Stimulated activated CD8-positive, alpha-beta memory T cell treated with anti-CD3 and anti-CD28 coated beads, Interleukin-4, amount 100 ng/mL, for 4 hours (primary cell): ENCODE measurements around the gene MGA.
A peak's percentile ranks its signal among the peaks of the same experiment; 100 is the strongest.

Experiments used
- DNase-seq, 2 donors: peaks; one replicate each; pipeline ENCODE4 v3.0.0-alpha.2; 2020; ENCODE audit warnings: low read depth in 2 of 2, low spot score in 1 of 2

The MGA gene

DNA sequence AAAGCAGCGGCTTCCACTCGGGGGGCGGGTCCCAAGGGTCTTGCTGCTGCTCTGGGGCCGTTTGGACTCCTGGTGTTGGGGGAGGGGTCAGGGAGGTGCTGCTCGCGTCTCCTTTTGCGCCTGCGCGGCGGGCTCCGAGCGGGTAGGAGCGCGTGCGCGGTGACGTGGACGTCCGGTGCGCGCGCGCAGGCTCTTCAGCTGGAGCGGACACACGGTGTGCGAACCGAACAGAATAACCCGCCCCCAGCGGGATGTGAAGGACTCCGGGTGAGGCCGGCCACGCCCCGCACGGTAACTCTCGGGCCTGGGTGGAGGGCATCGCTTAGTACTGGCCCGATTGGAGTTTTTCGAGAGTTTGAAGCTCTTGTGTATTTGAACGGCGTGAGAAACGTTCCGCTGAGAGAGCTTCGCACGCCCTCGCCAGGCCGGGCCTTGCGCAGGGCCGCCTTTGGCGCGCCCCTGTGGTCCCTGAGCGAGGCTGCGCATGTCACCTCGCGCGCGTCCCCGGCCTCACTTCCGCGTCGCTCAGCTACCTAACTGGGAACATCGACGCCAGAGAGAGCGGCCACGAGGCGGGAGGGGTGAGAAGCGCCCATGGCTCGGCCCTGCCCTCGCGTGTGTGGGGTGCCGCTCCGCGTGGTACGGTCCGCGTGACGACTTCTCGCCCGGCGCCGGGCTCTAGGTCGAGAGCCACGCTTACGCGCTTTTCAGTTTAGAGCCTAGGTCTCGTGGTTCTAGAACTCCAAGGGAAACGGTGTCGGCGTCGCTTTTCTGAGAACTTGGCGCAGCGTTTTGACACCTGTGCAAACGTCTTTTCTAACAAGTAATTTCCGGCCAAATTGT, at the start of gene MGA:
MGA (plus strand) TSS at position 171 of the 843 bp plus-strand sequence.
- DNase-seq: peak; percentile 80 to 82

DNA sequence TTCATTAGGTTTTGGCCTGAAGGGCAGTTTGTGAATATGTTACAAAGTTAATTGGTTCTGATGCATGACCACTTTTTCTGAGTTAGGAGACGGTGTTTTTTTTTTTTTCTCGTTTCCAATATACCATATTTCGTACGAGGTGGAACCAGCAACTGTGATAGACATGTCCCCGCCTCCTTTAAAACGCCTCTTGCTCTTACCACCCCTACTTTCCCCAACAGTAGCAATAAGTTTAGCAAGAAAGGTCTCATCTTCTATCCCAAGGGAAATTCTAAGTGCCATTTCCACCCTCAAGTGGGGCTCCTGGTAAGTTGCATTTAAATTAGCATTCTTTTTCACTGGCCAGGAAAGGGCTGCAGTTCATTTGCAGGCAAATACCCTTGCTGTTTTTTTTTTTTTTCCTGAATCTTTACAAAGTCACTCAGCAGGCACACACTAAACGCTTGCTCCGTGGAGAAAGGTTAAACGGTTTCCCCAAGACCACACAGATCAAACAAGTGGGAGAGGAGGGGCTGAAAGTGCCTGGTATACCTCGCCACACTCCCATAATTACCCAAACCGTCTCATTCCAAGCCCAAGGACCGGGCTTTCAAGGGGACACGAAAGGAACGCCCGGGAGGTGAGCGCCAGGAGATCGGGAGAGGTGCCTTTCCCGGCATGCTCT, 39.5 kb upstream of the MGA start:
- DNase-seq: no peak

DNA sequence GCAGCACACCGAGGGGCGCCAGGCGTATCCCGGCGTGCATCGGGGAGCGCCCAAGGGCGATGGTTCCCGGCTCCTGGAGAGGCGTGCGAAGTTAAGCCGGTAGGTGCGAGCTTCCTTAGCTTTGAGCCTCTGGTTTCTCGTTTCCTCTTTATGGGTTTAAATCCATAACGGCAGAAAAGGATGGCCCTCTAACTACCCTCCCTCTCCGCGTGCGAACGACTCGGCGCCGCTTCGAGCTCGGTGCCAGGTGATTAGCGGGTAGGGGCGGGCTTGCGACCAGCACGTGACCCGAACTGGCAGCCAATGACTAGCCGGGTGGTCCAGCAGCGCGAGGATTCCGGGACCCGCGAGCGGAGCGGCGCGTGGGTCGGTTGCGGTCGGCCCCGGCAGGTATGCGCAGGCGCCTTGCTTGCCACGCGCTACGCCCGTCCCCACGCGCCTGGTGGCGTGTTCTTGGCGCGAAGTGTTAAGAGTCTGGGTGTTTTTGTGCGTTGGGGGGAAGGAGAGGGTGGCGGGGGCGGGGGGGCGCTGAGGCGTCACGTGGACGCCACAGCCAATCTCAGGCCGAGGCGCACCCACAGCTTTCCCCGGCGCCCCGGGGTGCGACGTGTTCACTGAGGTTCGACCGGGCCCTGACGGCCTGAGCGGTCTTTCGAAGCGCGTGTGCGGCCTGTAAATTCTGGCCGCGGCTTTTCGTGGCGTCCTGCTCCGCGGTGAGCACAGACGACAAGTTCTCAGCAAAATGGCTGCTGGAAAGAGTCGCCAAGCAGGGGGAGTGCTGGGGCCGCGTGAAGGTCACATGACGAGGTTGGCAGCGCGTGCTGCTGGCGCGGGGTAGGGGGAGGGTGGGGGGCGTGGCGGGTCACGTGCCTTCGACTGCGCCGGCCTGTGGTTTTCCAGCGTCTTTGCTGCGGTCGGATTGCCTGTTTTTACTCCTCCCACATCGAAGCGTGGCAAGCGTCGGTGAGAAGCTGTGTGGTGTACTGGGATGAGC, 38.7 kb upstream of the MGA start:
- DNase-seq: peak; percentile 72 to 84

DNA sequence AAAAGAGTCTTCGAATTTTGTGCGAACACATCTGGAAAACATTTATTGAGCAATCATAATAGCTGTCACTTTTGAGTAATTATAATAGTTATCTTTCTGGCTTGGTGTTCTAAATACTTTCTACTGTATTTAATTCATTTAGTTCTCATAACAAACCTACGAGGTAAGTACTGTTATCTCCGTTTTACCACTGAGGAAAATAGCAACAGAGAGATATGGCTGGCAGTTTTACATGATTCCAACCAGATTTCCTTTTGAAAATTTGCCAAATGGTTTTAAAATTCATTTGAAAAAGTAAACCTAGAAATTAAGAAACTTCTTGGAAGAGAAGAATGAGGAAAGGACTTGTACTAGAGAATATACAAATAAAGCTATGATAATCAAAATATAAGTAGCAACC, 37.3 kb upstream of the MGA start:
- no peak for DNase-seq

DNA sequence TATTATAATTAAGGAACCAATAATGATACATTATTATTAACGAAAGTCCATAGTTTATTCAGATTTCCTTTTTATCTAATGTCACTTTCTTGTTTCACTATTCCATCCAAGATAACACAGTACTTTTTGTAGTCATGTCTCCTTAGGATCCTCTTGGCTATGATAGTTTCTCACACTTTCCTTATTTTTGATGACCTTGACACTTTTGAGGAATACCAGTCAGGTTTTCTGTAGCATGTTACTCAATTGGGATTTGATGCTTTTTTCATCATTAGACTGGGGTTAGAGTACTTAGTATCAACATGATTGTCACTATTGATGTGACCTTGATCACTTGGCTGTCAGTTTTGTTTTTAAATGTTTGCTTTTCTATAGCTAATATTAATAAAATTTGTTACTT, 33.0 kb upstream of the MGA start:
- no peak for DNase-seq

DNA sequence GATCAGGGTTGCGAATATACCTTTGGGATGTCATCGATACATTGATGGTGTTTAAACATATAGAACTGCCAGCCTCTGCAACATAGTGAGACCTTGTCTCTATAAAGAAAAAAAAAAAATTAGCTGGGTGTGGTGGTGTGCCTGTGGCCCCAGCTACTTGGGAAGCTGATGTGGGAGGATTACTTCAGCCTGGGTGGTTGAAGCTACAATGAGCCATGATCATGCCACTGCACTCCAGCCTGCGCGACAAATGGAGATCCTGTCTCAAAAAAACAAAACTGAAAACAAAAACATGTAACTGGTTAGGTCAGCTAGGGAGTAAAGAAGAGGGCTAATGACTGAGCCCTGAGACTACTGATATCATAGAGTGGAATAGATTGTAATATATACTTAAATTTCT, 30.7 kb upstream of the MGA start:
- DNase-seq: no peak

DNA sequence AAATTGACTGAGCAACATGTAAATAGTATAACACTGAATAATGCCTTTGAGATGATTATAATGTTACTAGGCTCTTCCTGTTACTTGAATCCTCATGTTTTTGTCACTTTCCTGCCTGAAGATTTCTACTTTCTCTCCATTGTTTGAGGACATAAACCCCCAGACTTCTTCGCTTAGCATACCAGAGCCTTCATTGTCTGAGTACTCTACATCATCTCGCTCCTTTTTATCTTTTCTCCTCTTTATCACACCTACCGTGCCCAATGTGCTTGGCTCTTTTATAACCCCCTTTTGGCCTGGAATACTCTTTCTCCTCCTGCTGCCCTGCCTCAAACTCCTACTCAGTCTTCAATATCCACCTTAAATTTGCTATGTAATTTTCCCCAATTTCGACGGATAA, 30.3 kb upstream of the MGA start:
- DNase-seq: no peak

DNA sequence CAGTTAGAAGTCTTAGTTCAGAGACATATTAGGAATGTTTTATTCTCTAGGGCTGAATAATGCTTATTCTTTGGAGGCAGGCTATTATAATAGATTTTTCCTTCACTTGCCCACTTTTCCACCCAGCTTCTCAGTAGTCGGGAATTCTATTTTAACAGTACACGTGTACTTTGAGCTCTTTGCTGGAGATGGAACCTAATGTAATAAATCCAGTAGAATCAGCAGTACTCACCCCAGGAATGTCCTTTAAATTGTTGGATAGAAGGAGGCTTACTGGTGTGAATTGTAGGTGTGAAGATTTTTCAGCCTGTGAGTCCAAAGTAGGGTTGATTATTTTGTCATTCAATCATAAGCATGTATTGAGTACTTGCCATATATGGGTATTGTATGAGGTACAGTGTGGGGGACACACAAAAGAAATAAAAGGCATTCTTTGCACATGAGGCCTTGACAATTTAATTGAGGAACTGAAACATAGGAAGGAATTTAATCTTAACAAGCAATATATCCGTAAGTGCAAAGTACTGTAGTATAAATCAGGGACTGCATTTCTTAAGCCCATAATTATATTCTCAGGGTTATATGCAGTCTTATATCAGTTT, 29.5 kb upstream of the MGA start:
- DNase-seq: no peak

DNA sequence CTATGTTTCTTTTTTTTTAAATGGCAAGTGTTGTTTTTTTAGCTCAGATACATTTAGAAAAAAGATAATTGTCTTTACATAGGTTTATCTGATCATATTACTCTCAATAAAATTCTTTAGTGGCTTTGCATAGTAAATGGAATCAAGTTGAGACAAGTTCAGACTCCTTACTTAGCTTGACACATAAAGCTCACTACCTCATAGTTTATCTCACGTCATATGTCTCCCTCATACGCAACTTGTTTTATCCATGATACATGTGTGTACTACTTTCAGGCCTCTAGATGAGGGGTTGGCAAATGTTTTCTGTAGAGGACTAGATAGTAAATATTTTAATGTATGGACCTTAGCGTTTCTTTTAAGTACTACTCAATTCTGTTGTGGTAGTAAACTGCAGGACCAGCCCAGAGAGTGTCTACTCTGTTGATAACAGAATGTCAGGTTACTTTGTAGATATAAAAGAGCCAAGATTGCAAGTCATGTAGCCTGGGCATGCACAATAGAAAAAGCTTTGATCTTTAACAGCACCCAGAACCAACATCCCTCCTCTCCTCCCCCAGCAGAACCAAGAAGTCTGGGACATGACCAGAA, 28.2 kb upstream of the MGA start:
- DNase-seq: no peak

DNA sequence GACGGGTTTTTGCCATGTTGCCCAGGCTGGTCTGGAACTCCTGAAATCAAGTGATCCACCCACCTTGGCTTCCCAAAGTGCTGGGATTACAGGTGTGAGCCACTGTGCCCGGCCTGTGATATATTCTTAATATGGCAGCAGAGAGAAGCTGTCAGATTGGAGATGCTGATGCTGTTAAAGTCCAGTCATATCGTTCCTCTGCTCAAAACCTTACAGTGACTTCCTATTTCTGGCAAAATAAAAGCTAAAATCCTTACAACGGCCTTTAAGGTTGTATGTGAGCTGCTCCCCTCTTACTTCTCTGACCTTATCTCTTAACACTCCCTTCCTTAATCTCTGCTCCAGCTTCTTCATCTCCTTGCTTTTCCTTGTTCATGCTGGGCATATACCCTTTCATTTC, 26.6 kb upstream of the MGA start:
- no peak for DNase-seq

DNA sequence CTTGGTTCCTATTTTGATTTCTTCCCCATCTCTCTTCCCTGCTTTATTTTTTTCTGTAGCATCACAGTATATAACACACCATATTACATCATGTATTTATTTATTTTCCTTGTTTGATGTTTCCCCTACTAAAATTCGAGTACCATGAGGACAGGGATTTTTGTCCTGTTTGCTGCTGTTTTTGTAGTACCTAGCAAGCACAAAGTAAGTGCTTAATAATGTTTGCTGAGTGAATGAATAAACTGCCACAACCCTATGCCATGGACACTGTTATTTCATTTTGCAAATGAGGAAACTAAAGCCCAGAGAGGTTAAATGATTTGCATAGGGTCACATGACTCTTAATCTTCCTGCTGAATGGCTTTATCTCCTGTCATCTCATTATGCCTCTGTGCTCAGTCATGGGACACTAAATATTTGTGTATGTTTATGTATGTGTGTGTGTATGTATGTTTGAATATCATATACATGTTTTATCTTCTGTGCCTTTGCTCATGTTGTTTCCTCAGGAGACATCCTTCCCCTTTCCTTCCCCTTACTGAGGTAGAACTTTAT, 26.1 kb upstream of the MGA start:
- no peak for DNase-seq

DNA sequence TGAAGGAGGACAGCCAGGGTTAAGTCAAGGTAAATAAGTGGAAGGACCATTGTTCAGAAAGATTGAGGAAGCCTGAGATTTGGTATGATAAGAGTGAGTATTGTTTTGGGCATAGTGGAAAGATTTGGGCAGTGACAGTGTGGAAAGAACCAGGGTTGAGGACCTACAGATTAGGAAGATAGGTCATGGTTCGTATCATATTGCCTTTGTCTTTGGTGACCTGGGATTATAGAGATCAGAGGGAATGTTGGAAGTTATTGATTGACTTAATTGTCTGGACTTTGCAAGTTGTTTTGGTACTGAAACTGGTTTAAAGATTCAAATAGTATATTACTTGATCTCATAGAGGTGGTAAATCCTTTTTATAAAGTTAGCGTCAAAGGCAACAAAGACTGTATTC, 23.1 kb upstream of the MGA start:
- DNase-seq: no peak

DNA sequence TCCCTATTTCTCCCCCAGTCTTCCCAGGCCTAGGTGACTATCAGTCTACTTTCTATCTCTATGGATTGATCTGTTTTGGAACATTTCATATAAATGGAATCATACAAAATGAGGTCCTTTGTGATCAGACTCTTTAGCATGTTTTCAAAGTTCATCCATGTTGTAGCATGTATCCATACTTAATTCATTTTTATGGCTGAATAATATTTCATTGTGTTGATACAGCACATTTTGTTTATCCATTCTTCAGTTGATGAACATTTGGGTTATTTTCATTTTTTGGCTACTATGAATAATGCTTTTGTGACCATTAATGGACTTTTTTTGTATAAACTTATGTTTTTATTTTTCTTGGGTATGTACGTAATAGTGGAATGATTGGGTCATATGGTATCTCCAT, 19.2 kb upstream of the MGA start:
- DNase-seq: no peak

DNA sequence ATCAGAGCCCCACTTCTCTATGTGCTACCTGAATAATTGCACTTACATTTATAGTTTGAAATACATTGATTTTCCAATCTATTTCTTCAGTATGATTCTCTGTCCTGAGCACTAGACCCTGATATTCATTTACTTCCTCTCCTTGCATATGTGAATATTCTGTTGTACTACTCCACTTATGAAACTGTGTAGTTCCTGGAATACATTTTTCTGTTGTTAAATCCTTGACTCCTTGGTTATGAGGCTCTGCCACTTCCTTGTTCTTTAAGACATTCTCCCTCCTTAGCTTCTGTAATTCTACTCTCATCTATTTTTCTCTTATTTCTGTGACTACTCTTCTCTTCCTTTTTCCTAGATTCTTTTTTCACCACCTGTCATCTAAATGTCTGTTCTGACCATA, 12.9 kb upstream of the MGA start:
- no peak for DNase-seq

DNA sequence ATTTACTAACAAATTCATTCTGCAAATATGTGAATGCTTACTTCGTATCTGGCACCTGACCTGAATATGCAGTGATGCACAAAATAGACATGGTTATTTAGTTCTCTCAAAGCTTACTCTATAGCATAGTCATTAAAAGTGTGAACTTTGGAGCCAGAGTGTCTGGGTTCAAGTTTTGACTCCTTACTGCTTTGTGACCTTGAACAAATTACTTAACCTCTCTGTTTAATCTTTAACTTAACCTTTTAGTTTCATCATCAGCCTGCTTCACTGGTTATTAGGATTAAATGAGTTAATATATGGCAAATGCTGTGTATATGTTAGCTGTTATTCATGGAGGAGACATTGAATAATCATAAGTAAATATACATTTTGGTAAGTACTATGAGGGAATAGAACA, 12.1 kb upstream of the MGA start:
- DNase-seq: no peak

DNA sequence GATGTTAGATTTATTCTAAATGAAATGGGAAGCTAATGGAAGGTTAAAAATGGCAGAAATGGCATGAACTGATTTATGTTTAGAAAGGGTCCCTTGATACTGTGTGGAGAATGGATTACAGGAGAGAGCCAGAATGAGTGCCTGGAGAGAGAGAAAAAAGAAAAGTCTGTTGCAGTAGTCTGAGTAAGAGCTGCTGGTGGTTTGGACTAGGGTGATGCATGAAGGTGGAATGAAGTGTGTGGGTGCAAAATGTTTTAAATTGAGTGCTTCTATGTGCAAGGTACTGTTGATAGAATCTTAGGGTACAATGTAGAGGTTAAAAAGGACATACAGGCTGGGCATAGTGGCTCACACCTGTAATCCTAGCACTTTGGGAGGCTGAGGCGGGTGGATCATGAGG, 11.4 kb upstream of the MGA start:
- DNase-seq: no peak

DNA sequence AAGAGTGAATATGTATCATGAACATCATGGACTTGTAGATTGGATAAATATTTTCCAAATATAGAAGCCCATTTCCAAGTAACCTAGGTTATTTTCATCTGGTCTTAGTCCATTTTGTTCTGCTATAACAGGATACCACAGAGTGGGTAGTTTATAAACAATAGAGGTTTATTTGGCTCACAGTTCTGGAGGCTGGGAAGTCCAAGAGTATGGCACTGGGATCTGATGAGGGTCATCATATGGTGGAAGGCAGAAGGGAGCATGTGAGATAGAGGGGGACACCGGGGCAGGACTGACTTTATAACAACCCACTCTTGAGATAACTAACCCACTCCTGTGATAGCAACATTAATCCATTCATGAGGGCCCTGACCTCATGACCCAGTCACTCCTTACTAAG, 9.4 kb upstream of the MGA start:
- DNase-seq: no peak

DNA sequence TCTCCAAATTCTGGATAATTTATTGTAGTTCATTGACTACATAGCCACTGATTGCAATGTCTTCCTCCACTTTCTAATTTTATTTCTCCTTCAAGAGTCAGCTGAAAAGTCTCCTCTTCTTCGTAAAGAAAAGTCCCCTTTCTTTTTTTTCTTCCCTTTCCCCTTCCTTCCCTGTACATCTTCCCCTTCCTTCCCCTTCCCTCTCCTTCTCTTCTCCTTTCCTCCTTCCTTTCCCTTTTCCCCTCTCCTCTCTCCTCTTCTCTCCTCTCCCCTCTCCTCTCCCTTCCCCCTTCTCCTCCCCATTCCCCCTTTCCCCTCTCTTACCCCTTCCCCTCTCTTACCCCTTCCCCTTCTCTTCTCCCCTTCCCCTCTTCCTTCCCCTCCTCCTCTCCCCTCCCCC, 8.8 kb upstream of the MGA start:
- DNase-seq: no peak

DNA sequence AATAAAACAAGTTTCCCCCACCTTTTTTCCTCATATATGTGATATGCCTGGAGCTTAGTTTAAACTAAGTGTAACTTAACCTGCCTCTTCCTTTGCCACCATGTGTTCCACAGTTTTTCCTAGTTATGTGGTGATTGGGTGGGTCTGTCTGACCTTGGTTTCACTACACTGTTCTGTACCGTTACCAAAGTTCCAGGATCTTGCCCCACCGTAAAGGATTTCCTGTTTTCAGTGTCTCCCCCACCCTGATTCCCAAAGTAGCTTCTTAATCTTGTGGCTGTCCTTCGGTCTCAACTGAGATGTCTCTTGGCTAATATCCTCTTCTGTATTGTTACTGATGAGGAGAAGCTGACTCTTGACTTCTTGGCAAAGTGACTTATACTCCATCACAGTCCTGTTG, 6.4 kb upstream of the MGA start:
- no peak for DNase-seq

DNA sequence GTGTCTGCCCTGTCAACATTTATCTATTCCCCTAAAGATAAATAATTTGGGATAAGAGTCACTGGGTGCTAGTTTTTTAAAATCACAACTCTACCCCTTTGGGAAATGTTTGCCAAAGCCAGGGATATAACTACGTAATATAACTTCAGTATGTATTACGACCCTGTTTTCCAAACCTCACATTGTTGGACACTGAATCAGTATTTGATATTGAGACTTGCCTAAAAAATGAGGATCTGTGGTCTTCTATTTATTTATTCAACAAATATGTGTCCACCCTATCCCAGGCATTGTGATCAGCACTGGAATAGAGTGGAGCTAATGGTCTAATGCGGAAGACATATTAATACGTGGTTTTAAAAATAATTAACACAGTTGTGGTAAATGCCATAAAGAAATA, 4.5 kb upstream of the MGA start:
- DNase-seq: no peak

DNA sequence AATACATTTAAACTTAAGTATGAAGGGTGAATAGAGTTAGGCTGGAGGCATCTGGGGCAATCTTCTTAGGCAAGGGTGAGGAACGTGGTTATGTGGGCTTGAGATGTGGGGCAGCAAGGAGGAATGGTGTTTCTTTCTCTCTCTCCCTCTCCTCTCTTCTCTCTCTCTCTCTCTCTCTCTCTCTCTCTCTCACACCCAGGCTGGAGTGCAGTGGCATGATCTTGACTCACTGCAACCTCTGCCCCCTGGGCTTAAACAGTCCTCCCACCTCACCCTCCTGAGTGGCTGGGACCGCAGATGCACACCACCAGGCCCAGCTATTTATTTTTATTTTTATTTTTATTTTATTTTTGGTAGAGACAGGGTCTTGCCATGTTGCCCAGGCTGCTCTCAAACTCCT, 4.0 kb upstream of the MGA start:
- DNase-seq: no peak
